Activated B cell treated with CpG ODN at 0.5 μM for 24 hours (primary cell): ENCODE measurements around the gene HK3. TPM values are rescaled to one million over a fixed set of nuclear protein-coding genes. Genes with fewer than 3 reads are reported as not detected.

ENCODE experiments used
- ATAC-seq: fragments of 200-7000 bp; cut with Tn5 transposase; one replicate; pipeline ENCODE4 v1.10.0; 2021; ENCODE audit warnings: low read depth, mild to moderate bottlenecking, moderate library complexity
- CTCF ChIA-PET: fragments of 350-600 bp; sonication (Branson Sonifier 250); formaldehyde crosslinking; loops from one replicate; lab custom pipeline; 2021; ENCODE audit warnings: antibody characterized with exemption; lab: Charles Lee
- POLR2A ChIA-PET: fragments of 350-600 bp; sonication (Branson Sonifier 250); formaldehyde crosslinking; loops from one replicate; lab custom pipeline; 2021; ENCODE audit warnings: antibody characterized with exemption; lab: Charles Lee
- DNase-seq: peaks from one replicate; pipeline ENCODE4 v3.0.0; 2022
- H3K27ac Mint-ChIP-seq: one replicate; pipeline ENCODE4 v1.8.0; 2020; ENCODE audit warnings: mixed read lengths
- H3K27me3 Mint-ChIP-seq: one replicate; pipeline ENCODE4 v1.8.0; 2021; ENCODE audit warnings: mixed read lengths
- H3K36me3 Mint-ChIP-seq: one replicate; pipeline ENCODE4 v1.8.0; 2021; ENCODE audit warnings: low read depth, mixed read lengths
- H3K4me1 Mint-ChIP-seq: one replicate; pipeline ENCODE4 v1.8.0; 2021; ENCODE audit warnings: mixed read lengths
- H3K4me3 Mint-ChIP-seq: one replicate; pipeline ENCODE4 v1.8.0; 2020; ENCODE audit warnings: mild to moderate bottlenecking, mixed read lengths
- H3K9me3 Mint-ChIP-seq: one replicate; pipeline ENCODE4 v1.8.0; 2020; ENCODE audit warnings: mixed read lengths
- CTCF ChIP-seq: fragments of 200-600 bp; IDR thresholded peaks from one replicate; pipeline ENCODE4 v1.8.0; 2022; ENCODE audit warnings: antibody characterized with exemption, mild to moderate bottlenecking
- intact Hi-C: fragments of 100-400 bp; cut with micrococcal nuclease; formaldehyde crosslinking; loops from one replicate; pipeline ENCODE4 v1.15.1; 2024
- total RNA-seq: library from RNA; stranded (reverse); gene quantifications from 2 replicates; pipeline ENCODE4 v1.2.3, GENCODE V29; 2022

Gene HK3
- total RNA-seq, 1 donor from 2014 or later: 0.55 TPM

- no peaks in the 10 kb centered on the region for H3K36me3 Mint-ChIP-seq
- intact Hi-C loops: no loop called here
- H3K4me1 Mint-ChIP-seq: no peaks in the 10 kb centered on the region
- H3K9me3 Mint-ChIP-seq: no peaks in the 10 kb centered on the region
- no peak for TF ChIP-seq CTCF
- no peak overlapping the region for H3K27ac Mint-ChIP-seq
- H3K27me3 Mint-ChIP-seq: peaks cover 29% of the 10 kb centered on the region
- H3K4me3 Mint-ChIP-seq: no peak overlapping the region
- ATAC-seq (no peak), DNase-seq (no peak)
- POLR2A ChIA-PET: no interaction called here
- CTCF ChIA-PET: no interaction called here
Measured at GRCh38 chr5:176859916-176860315, 39.2 kb downstream of the HK3 start.

- no peak for DNase-seq
- no peak for ATAC-seq
- no peaks in the 10 kb centered on the region for H3K9me3 Mint-ChIP-seq
- CTCF ChIA-PET: no interaction called here
- POLR2A ChIA-PET: no interaction called here
- intact Hi-C loops: no loop called here
- H3K4me3 Mint-ChIP-seq: no peak overlapping the region
- H3K36me3 Mint-ChIP-seq: no peaks in the 10 kb centered on the region
- no peak overlapping the region for H3K27ac Mint-ChIP-seq
- TF ChIP-seq CTCF: no peak
- H3K4me1 Mint-ChIP-seq: no peaks in the 10 kb centered on the region
- H3K27me3 Mint-ChIP-seq: peaks cover 18% of the 10 kb centered on the region
Measured at GRCh38 chr5:176857894-176858273, 41.3 kb downstream of the HK3 start.

GRCh38 chr5:176857216-176857893, 41.8 kb downstream of the HK3 start:
- Mint-ChIP-seq H3K36me3 (no peaks in the 10 kb centered on the region), H3K4me1 (no peaks in the 10 kb centered on the region), H3K9me3 (no peaks in the 10 kb centered on the region), H3K27ac (no peak overlapping the region), H3K4me3 (no peak overlapping the region), H3K27me3 (peaks cover 18% of the 10 kb centered on the region)
- TF ChIP-seq CTCF: no peak
- ChIA-PET CTCF (no interaction called here), POLR2A (no interaction called here)
- ATAC-seq (no peak), DNase-seq (no peak)
- intact Hi-C loops: no loop called here

GRCh38 chr5:176856746-176857145, 42.4 kb downstream of the HK3 start:
- ATAC-seq: no peak
- ChIA-PET CTCF (no interaction called here), POLR2A (no interaction called here)
- Mint-ChIP-seq H3K4me1 (no peaks in the 10 kb centered on the region), H3K36me3 (no peaks in the 10 kb centered on the region), H3K4me3 (no peak overlapping the region), H3K27me3 (peaks cover 17% of the 10 kb centered on the region), H3K9me3 (no peaks in the 10 kb centered on the region), H3K27ac (no peak overlapping the region)
- no peak for DNase-seq
- intact Hi-C loops: no loop called here
- no peak for TF ChIP-seq CTCF

GRCh38 chr5:176855598-176855997, 43.5 kb downstream of the HK3 start:
- POLR2A ChIA-PET: no interaction called here
- DNase-seq (no peak), ATAC-seq (no peak)
- no peaks in the 10 kb centered on the region for H3K9me3 Mint-ChIP-seq
- no peak overlapping the region for H3K27ac Mint-ChIP-seq
- TF ChIP-seq CTCF: no peak
- H3K27me3 Mint-ChIP-seq: peaks cover 20% of the 10 kb centered on the region
- no peak overlapping the region for H3K4me3 Mint-ChIP-seq
- no peaks in the 10 kb centered on the region for H3K4me1 Mint-ChIP-seq
- H3K36me3 Mint-ChIP-seq: no peaks in the 10 kb centered on the region
- intact Hi-C loops: no loop called here
- CTCF ChIA-PET: no interaction called here
